ENCODE data around the gene KIF14.

DNA sequence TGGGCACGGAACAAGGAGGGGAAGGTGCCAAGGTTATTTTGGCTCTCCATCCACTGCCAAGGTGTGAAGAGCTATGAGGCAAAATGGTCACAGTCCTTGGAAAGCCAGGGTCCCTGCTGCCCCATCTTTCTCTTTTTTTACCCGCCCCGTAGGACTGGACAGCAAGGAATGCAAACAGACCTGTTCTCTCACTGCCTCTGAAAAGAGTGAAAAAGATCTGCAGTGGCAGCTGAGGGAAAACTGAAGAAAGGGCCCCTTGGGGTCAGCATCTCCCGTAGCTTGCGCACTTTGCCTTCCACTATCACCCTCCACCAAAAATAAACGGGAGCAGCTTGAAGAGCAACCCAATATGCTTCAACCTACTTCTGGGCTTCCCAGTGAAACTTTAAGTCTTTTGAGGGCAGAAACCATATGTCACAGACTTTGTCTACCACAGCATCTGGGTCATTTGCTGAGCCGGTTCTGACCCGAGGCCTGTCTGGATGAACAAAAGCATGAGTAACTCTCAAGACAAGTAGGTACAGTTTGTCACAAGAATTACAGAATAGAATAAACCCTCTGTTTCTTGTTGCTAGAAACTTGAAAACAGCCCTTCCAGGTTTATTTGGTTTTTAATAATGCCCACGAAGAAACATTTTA is 9.4 kb upstream of the KIF14 start:
- TF ChIP-seq, protein P1, sequence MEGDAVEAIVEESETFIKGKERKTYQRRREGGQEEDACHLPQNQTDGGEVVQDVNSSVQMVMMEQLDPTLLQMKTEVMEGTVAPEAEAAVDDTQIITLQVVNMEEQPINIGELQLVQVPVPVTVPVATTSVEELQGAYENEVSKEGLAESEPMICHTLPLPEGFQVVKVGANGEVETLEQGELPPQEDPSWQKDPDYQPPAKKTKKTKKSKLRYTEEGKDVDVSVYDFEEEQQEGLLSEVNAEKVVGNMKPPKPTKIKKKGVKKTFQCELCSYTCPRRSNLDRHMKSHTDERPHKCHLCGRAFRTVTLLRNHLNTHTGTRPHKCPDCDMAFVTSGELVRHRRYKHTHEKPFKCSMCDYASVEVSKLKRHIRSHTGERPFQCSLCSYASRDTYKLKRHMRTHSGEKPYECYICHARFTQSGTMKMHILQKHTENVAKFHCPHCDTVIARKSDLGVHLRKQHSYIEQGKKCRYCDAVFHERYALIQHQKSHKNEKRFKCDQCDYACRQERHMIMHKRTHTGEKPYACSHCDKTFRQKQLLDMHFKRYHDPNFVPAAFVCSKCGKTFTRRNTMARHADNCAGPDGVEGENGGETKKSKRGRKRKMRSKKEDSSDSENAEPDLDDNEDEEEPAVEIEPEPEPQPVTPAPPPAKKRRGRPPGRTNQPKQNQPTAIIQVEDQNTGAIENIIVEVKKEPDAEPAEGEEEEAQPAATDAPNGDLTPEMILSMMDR (conservative IDR thresholded peaks at IDR 0.05; ENCODE audit: low read depth, low read length): no peak
- no peak for TF ChIP-seq EZH2 (IDR thresholded peaks at IDR 0.05; ENCODE audit: borderline replicate concordance, low read depth, low read length, poor library complexity, severe bottlenecking)
